HG03025 (cell line): ENCODE measurements around the gene SLC25A26.

Experiments
- ATAC-seq: cut with Tn5 transposase; IDR thresholded peaks from one replicate; pipeline ENCODE4 v1.9.1; 2021; ENCODE audit warnings: mild to moderate bottlenecking, moderate library complexity; ENCODE audit not compliant: unreplicated experiment, low FRiP score

SLC25A26 gene

DNA sequence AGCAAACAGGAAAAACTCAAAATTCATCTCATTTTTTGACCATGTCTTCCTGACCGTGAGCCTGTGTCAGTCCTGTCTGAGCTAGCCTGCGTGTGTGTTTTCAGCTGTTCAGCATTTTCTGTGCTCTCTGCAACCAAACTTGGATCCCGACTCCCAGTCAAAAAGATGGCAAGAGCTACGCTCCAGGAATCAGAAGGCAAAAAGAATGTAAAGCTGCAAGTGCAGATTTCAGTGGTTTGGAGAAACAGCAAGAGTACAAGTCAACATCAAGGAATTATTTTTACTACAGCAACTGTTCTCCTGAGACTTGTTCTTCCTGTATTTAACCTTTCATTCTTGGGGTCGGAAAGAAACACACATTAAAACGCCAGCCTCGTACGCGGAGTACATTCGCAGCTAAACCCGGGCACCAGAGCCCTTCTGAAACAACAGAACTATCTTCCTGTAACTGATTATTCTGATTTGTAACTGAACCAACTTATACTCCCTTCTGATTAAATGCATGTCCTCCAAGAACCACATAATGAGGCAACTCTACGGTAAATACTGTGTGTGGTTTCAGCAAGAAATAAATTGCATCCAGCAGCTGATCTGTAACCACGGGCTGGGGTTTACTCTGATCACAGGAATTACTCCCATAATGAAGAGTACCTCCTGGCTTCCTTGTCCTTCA is 172.7 kb downstream of the SLC25A26 start:
- ATAC-seq = no peak

DNA sequence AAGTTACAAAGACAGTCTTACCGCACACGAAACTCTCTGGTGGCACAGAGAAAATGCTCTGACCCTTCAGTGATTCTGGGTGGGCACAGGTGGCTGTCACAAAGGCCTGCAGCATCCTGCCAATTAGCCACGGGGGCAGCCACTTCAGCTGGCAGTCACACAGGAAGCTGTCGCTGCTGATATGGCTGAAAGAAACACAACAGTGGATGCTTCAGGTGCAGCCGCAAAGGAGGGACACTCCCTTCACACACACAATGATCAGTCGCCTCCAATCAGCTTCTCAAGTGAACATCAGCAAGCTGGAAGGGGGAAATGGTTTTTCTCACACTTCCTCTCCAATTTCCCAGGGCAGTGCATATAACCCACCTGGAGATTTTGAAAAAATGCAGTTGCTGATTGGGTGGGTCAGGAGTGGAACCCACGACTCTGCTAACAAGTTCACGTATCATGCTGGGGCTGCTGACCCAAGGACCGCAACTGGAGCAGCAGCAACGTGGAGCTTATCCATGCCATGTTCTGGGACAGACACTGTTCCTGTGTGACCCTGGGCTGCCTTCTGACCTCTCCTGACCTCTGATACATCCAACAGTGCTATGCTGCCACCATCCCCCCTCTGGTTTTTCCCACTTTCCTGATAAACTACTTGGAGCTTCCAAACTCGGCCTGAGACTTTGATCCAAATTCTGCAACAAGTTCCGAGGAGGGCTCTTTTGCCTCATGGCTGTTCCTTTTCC is 173.4 kb downstream of the SLC25A26 start:
- ATAC-seq = no peak

DNA sequence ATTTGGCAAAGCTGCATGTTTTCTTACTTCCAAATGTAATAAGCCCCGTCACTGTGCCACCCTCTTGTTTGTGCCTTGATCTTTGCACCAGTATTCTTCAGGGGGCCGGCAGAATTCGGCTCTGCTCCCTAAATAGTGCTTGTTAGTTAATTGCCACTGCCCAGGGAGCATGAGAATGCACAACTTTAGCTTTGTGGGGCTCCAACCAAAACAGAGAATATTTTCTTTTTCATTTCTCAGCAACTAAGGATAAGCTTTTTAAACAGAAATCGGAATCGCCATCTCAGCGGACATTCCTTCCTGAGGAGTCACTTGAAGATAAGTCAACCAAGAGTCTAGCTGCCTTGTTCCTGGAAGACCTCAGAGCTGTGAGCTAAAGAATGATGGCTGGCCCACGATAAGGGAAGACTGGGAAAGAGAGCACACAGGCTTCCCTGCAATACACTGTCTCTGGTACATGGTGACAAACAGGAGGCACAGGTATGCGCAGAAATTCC is 174.0 kb downstream of the SLC25A26 start:
- no peak for ATAC-seq

DNA sequence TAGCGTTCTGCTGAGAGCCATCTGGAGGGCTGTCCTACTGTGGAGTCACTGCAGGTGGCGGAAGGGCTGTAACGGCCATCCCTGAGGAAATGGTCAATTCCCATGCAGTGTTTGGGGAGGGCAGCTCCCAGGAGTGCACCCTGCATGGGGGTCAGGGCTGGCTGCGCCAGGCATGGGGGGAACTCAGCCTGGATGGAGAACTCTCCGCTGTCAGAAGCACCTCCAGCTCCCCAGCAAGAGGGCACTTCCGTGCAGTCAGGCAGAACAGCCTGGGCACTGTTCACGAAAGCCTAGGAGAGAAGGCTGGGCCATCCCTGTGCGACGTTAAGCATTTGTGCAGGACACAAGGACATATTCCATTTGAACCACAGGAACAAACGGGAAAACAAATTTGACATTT is 174.8 kb downstream of the SLC25A26 start:
- no peak for ATAC-seq

DNA sequence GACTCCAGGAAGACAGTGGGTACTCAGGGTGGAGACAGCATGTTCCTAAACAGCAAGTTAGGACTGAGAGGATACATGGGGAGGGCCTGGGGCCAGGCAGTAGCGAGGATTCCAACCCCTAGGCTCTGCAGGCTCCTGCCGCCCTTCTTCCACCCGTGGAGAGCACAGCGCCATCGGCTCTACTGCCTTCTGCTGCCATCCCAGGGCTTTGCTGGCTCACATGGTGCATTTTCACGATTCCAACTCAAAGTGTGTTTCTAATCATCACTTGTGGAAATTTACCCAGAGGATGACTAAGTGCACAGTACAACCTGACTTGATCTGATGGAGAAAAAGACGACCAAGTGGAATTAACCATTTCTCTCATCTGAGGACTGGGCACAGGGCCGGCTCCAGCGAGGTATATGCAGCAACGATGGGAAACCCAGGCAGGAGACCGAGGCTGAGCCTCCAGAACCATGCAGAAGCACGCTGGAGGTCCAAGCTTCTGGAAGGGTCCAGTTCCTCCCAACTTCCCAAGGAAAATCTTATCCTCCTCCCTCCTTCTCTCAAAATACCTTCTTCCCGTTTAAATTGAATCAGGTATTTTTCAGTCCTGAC is 175.5 kb downstream of the SLC25A26 start:
- no peak for ATAC-seq

DNA sequence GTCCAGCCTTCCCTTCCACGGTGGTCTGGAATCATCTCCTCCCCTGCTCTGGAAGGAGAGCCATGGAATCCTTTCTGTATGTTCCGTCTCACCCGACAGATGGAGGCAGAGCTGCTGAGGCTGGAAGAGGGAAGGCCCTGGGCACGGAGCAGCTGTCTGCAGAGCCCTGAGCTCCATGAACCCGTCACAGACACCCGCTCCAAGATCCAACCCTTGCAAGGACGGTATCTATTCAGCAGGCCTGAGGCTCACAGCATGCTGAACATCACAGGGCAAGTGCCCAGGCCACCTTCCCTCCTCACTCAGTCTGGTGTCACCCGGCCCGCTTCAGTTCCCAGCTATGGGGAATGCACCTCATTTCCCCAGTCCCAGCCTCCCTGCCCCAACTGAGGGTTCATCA is 176.1 kb downstream of the SLC25A26 start:
- ATAC-seq = no peak

DNA sequence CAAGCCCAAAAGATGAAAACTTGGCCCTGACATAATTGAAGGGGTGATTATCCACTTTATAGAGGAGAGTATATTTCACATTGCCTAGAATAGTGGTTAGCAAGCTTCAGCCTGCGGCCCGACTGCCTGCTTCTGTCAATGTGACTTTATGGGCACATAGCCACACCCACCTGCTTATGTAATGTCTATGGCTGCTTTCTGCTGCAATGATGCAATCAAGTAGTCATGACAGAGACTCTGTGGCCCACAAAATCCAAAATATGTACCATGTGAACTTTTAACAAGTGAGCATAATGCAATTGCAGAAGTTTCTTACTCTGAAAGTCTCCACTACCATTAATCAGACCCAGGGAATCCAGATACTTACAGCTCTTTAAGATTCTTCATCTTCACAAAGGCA is 176.9 kb downstream of the SLC25A26 start:
- no peak for ATAC-seq

DNA sequence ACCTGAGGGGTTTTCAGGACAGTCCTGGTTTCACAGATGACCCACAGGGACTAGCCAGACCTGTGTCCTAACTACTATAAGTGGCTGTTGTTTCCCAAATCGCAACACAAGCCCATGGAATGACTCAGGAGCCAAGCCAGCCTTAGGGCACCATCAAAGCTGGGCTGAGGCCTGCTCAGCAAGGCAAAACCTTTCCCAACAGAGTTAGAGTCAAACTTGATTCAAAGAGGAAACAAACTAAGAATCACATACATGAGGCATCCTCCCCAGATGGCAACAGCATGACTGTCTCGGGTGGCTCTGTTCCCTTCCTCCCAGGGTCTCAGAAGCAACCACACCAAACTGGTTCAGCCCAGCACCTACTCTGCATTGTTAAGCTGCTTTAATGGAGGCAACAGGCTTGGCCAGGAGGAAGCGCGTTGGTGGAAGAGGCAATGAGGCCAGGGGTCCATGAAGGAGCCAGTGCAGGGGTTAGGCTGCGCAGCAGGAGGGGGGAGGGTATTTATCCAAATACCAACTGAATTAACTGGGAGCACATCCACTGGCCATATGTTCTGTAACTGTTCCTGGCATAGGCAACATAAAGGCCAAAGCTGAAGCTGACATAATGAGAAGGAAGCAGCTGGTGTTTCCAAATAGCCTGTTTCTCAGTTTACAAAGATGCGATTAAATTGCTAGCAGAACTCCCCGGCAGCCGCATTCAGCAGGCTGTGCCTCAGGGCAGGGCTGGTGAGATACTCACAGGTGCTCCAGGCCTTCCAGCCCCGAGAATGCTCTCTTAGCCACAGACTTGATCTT is 177.6 kb downstream of the SLC25A26 start:
- ATAC-seq = no peak

DNA sequence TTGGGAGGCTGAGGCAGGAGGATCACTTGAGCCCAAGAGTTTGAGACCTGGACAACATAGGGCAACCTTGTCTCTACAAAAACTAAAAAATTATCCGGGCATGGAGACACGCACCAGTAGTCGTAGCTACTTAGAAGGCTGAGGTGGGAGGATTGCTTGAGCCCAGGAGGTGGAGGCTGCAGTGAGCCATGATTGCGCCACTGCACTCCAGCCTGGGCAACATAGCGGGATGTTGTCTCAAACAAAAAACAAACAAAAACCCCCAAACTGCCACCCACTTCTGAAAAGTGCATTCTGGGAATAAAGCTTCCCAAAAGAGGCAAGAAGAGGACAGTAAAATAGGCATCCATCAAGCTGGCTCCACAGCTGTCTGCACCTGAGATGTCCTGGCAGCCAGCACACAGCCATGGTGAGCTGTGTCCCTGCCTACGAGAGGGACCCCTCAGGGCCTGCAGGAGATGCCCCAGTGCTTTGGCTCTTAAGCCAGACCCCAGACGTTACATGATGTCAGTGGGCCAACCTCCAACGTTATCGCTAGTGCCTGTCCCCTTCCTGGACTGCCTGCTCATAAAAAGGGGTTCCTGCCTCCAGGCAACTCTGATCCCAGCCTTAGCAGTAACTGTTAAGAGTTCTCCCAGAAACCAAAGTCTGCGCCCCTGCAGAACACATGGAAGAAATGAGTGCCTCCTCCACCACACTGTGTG is 178.9 kb downstream of the SLC25A26 start:
- ATAC-seq = no peak

DNA sequence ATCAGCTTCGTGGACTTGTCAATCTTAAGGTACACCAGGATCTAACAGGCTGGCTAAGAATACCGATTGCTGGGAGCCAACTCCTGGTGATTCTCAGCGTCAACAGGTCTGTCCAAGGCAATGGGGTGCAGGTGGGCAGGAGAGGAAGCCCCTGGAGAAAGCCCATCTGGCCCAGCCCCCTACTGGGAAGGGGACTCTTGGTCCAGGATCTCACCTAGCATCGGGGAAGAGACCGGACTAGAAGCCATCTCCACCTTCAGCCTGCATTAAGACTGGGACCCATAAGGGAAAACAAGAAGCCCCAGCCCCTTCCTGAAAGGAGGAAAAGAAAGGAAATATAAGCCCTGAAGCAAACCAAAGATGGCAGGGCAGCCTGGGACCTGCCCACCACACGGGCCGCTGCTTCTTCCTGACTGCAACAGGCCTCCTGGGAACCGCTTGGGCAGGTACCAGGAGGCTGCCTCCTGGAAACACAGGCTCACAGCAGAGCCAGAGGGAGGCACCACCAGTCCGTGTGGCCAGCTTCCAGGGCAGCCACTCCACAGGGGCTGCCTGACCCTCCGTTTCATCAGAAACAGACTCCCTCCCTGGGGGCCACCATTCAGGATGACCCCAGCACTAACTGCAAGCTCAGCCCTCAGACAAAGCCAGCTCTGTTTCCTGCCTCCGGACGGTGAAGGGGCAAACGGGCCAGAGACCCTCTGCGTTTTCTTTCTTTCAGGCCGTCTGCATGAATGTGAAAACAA is 179.8 kb downstream of the SLC25A26 start:
- ATAC-seq = no peak

DNA sequence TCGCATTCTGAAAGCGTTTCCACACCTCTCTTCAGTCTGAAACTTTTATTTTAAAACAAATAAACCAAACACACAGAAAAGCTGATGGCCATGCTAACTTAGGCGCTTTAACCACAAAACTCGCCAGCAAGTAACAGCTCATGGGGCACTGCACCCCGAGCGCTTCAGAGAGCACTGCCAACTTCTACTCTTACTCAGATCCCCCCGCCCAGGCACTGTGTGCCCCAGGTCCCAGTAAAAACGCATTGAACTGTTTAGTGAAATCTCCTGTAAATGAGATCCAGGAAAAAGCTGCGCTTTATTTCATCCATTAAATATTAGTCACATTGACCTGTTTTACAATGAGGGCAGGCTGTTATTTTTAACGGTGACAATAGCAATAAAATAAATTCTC is 180.4 kb downstream of the SLC25A26 start:
- ATAC-seq = no peak

DNA sequence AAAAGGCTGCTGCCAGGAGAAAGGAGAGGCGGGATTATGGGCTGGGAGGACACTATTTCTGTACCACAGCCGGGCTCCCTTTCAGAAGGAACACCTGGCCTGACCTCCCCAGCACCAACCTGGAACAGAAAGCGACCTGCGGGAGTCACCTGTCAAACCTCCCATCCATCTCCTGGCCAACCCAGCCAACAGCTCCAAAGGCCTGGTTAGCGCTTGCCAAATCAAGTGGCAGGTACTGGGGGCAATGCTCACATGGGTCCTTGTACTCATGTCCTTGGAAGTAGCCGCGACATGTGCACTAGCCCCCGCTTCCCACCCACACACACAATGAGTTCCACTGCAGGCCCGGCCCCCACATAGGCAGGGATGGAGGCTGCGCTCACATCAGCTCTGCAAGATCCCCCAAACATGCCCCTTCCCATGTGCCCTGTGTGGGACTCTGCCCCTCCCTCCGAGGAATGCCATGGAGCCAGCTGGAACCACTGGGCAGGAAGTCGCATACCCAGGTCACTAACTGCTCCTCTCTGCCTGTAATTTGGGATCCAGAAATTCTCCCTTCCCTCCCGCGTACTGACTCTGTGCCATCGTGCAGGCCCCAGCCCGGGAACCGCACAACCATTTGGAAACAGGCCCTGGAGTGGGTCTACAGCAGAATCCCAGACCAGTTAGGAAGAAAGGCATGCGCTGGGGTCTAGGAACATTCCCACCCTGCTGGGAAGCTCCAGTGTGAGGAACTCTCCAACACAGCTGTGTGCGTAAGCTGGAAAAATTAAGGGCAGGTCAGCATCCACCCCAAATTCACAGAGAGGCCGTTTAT is 181.1 kb downstream of the SLC25A26 start:
- no peak for ATAC-seq

DNA sequence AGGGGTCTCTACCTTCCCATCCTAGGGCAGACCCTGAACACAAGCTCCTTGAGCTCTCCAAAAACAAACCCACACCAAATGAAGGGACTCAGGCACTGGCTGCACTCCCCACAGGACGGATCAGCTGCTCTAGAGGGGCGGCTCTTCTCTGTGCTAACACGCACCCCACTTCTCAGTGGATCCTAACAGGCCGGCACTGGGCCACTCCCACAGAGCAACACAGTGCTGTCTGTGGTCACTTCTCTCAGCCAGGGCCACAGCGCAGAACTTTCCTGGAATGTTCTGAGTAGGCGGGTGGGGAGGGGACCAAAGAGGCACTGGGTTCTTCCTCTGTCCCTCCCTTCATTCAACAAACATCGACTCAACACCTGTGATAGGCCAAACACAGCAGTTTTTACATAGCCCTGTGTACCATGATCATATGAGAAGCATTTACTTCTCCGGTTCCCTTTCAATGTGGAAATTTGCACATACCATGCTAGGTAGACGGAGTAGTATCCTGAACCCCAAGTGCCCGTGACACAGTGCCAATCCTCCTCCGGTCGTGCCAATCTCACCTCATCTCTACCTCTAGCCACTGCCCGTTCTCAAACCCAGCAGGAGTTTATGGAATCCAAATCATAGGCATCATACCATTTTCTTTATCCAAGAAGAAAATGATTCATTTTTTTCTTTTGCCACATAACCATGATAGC is 181.9 kb downstream of the SLC25A26 start:
- ATAC-seq = no peak

DNA sequence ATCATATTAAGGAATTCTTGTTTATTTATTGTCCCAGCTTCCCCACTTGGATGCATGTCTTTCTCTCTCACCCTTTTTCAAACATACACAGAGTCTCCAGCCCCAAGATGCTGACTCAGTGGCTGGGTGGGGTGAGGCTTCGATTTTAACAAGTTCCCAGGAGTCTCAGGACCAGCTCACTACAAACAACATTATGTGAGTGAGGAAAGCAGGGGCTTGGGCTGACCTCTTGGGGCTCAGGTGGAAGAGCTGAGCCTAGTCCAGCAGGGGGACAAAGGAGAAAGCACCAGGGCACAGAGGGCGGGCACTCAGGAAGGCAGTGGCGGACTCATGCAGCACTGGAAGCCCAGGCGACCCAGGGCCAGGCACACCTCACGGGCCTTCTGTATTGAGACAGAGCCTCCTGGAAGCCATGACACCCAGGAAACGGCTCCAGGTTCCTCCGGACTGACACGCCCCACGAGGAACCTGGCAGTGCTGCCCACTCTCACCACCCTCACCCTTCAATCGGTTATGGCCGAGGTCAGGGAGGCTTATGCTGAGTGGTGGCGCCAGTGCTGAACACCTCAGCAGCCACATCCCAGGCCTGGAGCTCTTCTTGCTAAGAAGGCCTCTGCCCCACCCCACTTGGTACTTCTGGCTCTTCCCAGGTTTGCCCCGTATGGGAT is 182.7 kb downstream of the SLC25A26 start:
- ATAC-seq = no peak

DNA sequence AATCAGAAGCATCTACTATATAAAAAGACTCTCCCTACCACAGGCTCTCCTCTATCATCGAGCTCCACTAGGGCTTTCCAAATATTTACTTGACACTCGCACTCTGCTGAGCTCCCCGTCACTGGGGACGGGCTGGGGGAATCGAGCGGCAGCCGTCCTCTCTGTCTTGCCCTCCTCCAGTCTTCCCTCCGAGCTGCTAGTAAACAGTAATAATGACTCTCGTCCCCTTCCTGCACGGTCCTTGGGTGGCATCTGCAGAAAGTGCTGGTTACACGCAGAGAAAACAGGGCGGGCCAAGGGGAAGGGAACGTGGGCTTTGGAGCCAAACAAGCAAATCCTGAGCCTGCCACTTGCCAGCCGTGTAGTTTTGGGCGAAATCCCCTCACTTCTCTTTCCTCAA is 183.4 kb downstream of the SLC25A26 start:
- no peak for ATAC-seq

DNA sequence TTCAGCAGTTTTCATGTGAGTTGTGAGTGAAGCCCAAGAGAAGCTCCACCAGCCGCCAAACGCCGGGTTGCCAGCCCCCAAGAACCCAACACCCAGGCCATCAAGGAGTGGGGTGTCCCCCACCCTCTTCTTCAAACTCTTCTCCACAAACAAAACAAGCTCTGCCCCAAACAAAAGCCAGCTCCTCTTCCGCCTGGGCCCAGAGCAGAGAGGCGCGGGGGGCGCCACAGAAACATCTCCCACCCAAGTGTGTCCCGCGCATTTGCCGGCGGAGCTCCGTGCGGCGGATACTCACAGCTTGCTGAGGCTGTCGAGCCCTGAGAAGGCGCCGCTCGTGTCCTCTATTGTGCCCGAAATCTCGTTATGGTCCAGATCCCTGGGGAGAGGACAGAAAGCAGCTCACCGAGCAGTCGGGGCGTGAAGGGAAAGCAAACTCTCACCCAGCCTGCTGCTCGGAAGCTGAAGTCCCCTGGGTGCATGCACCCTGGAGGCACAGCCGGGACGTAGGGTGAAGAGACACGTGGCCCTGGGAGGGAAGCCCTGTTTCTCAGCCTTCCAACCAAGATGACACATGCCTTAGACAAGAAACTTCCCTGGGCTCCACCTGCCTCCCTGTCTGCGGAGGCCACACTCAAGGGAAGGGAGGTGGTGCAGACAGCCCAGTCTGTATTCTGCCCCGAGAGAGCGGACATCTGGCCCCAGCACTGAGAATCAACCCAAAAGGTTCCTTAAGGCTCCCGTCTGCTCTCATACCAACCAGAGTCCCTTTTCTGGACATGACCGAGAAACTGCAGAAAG is 184.3 kb downstream of the SLC25A26 start:
- ATAC-seq = no peak

DNA sequence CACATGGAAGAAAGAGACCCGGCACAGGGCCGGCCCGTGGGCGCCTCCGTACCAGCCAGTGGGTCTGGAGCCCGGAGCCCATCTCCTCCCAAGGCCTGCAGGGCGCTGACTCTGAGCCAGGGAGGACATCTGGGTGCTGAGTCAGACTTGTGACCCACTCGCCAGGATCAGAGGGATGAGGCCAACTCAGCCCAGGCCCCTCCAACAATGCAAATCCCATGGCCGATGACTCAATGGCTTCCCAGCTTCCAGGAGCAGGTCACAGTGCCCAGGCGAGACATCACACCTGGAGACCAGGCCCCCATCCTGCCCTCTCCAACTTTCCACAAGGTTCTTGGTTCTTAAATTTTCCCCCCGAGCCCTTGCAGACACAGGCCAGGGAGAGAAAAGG is 184.9 kb downstream of the SLC25A26 start:
- ATAC-seq = no peak
